ENCODE measurements around the gene AQP6.

The AQP6 gene

GRCh38 chr12:50025187-50026059 is 52.7 kb downstream of the AQP6 start, which contains the start of gene RACGAP1:
Gene RACGAP1, minus strand, starts transcription at chr12:50025494. Its CDS starts 8,779 bp downstream, at chr12:50016715.
- peak; percentile 52 to 97 (median 88) for DNase-seq

DNA sequence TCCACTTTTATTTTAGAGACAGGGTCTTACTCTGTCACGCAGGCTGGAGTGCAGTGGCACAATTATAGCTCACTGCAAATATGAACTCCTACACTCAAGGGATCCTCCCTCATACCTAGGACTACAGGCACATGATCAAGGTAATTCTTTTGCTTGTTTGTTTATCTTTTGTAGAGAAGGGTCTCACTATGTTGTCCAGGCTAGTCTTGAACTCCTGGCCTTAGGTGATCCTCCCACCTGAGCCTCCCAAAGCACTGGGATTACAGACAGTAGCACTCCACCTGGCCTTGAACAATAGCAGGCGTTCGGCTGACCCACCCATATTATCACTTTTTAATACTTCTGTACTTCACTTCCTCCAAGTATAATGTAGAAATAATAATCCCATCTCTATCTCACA is 53.9 kb downstream of the AQP6 start:
- no peak for DNase-seq

Measured in amygdala (tissue), 56 donors.